Gastroesophageal sphincter (tissue), 3 donors: Measurements from ENCODE around the gene TMED5.

Experiments
- POLR2A ChIP-seq, 2 donors: fragments of 450-650 bp; IDR thresholded peaks; one replicate each; pipeline ENCODE4 v1.6.1; 2017; ENCODE audit warnings: antibody characterized with exemption in 2 of 2, mild to moderate bottlenecking in 2 of 2, moderate library complexity in 1 of 2
- POLR2AphosphoS5 ChIP-seq: sonication (generic); formaldehyde crosslinking; IDR thresholded peaks from one replicate; pipeline ENCODE4 v1.6.1; 2017; ENCODE audit warnings: antibody characterized with exemption
- TF ChIP-seq, protein P1 (sequence below), 4 experiments: fragments of 200-600 bp in 2 of 4; fragments of 450-650 bp in 2 of 4; sonication (generic) in 1 of 4; IDR thresholded peaks; one replicate each; pipeline ENCODE4 v1.5.1; 2017 to 2019; ENCODE audit warnings: antibody characterized with exemption in 4 of 4, mild to moderate bottlenecking in 2 of 4, moderate library complexity in 2 of 4

DNA sequence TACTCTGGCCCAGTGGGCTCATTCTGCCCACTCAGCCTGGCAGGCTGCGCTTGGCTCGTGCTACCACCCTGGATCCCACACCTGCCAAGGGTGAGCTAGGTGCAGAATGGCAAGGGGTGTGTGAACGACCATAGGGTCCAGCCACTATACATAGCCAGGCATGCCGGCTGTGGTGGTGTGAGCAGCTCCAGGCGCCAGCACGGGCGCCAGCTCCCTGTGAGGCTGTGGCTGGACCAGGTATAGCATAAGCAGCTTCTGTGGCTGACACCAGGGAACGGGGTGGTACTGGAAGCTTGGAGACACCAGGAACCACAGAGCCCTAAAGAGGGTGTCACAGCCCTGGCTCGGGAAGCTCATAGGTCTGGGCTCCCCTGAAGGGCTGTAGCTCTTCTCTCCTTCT, 18.9 kb upstream of the TMED5 start:
- TF ChIP-seq, protein P1, sequence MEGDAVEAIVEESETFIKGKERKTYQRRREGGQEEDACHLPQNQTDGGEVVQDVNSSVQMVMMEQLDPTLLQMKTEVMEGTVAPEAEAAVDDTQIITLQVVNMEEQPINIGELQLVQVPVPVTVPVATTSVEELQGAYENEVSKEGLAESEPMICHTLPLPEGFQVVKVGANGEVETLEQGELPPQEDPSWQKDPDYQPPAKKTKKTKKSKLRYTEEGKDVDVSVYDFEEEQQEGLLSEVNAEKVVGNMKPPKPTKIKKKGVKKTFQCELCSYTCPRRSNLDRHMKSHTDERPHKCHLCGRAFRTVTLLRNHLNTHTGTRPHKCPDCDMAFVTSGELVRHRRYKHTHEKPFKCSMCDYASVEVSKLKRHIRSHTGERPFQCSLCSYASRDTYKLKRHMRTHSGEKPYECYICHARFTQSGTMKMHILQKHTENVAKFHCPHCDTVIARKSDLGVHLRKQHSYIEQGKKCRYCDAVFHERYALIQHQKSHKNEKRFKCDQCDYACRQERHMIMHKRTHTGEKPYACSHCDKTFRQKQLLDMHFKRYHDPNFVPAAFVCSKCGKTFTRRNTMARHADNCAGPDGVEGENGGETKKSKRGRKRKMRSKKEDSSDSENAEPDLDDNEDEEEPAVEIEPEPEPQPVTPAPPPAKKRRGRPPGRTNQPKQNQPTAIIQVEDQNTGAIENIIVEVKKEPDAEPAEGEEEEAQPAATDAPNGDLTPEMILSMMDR (IDR thresholded peaks at IDR 0.05): no peak
- TF ChIP-seq POLR2AphosphoS5 (no peak), POLR2A (IDR thresholded peaks at IDR 0.05) (no peak)
